Effector CD4-positive, alpha-beta T cell (primary cell): ENCODE data around the gene GABRD.

ENCODE experiments used
- DNase-seq: peaks from one replicate; pipeline ENCODE4 v3.0.0-alpha.2; 2020

GABRD gene

DNA sequence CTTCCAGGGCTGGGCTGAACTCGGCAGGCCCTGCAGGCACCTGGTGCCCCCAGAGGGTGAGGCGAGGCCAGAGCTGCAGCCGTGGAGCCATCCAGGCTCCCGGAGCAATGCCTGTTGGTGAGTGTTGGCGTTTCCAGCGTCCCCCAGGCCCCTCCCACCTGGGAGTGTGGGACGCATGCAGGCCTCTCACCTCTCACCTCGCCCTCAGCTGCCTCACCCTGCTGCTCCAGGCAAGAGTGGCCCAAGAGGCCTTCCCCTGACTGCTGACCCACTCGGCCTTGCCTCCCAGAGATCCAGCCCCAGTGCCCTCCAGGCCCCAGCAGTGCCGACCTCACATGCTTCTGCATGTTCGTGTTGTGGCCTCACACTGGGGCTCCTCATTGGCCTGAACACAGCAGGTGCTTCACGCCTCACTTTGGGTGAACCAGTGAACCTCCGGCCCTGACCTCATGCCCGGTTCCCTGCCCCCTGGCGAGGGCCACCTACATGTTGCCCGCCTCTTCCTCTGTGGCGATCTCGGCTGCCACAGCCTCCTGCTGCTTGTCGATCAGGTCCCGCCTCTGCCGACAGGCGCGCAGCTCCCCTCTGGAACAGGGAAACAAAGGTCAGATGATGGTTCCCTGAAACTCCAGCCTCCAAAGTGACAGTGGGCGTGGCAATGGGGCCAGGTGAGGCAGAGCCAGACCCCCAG lies 32.5 kb upstream of the GABRD start:
- DNase-seq: no peak

DNA sequence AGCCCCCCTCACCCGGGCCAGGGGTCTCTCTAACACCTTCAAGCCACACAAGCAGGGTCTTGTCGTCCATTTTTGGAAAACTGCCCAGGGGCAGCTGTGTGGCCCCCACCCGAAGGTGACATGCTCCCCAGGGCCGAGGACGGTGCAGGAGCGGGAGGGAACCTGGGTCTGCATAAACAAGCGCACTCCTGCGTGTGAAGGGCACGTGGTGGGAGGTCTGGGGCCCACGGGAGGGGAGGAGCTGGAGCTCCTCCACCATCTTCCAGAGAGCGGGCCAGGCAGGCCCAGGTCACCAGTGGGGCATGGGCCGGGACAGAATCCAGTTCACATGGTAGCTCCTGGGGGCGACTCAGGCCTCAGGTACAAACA lies 32.0 kb upstream of the GABRD start:
- DNase-seq: no peak

DNA sequence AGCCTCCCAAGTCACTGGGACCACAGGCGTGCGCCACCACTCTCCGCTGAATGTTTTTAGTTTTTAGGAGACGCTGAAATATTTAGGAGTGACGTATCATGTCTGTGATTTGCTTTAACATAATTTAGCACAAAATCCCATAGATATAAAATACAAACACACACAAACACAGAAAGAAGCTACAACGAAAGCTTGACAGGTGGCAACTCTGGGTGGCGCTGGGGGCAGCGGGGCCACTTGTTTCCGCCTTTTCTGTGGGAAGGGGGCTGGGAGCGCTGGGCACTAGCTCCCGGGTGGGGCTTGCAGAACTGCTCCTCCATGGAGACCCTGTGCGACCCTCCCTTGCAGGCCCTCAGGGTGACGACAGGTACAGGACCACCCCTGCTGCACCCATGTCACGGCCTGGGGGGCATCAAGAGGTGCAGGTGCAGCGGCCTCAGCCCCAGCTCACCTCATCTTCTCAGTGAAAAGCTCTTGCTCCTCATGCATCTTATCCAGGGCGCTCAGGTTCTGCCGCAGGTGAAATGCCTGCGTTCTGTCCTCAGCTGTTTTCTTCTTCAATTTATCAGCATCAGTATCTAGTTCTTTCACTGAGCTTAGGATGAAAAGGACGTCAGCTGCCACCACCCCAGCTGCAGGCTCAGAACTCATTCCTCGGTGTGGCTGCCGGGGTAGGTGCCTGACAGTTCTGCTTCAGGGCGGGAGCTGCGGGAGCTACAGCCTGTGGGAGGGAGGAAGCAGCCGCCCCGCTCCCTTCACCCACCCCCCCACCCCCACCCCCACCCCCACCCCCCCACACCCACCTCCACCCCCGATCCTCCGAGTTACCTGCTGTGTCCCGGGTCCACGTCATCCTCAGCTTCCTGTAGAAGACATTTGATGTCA lies 30.8 kb upstream of the GABRD start:
- no peak for DNase-seq

DNA sequence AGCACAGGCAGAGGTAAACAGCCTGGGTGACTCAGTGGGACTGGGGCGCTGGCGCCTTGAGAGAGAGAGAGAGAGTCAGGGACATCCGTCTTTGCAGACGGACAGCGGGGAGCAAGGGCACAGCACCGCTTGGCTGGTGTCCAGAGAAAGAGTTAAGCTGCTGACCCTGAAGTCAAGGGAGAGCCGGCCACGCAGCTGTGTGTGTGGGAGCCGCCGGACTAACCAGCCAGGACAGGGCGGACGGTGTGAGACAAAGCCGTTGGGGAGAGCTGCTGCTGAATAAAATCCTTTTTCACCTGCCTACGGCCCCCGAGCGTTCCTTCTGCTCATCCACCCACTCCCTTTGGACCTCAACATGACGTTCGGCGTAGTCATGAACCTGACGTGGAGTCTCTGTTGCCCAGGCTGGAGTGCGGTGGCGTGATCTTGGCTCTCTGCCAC lies 30.0 kb upstream of the GABRD start:
- DNase-seq: no peak

DNA sequence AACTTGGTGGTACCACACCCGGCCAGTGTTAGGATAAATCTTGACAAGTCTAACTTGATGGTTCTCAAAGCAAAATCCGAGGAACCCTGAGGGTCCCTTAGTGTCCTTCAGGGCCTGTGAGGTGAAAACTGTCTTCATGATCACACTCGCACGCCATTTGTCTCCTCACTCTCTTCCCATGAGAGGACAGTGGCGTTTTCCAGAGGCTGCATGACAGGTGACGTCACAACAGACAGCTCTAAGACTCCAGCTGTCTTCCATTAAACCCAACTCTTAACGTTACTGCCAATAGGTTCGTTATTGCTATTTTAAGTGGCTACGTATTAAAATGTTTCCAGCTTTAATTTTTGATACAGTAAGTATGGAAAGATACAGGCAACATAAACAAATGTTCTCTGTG lies 29.4 kb upstream of the GABRD start:
- no peak for DNase-seq

DNA sequence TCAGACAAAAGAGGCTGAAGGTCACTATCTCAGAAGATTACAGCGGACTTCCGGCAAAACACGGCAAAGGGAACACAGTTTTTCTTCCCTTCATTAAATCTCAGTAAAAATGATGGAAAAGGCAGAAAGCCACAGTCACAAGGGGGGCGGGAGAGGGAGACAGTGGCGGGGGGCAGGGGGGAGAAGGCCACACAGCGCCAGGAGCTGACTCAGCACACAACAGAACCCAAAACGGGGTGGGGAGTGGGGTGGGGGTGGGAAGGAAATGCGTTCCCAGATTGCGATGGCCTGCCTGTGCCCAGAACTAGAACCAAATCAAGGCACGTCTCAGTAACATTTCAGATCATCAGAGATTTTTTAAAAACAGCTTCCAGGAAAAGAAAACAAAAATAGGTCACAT lies 28.9 kb upstream of the GABRD start:
- no peak for DNase-seq

DNA sequence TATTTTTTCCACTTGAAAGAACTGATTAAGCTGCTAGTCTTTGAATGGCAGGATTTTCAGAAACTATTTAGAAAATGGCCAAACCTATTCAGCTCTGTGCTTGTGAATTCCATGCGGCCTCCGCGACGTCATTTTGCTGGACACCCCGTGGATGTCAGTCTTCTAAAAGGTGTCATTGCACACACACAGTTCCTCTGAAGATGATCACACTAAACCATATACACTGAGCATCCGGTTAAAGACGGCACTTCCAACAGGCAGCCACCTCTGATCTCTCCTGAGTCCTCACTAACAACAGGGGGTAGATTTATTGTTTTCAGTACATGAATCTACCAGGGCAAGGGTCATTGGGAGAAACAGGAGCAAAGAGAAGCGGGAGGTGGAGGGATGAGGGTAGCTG lies 24.6 kb upstream of the GABRD start:
- DNase-seq: no peak

DNA sequence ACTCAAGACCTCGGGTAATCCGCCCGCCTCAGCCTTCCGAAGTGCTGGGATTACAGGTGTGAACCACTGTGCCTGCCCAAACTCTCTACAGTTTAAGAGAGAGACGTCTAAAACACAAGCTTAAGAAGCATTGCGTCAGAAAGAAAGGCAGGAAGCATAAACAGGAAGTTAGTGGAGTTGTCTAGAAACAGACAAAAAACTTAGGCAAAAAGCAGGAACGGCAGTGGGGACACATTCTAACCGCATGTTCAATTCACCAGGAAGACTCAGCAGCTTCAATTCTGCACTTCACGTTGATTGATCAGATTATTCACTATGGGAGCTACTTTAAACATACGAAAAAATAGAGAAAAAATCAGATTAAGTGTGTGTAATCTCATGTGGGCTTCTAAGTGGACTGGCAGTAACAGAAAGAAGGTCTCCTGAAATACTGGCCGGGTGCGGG lies 22.9 kb upstream of the GABRD start:
- DNase-seq: no peak

DNA sequence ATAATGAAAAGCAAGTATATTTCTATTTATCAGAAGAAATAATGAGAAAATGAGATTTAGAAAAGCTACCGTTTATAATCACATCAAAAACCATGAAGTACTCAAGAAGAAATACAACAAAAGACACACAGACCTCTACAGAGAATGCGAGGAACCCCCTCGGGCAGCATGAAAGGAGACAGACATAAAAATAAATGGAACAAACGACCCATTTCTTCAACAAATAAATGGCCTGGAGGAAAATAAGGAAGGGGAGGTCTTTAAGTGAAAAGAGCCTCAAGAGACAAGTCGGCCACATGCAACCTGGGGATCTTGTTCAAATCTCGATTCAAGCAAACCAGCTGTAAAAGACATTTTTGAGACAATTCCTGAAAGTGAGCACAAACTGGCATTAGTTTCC lies 21.6 kb upstream of the GABRD start:
- no peak for DNase-seq

DNA sequence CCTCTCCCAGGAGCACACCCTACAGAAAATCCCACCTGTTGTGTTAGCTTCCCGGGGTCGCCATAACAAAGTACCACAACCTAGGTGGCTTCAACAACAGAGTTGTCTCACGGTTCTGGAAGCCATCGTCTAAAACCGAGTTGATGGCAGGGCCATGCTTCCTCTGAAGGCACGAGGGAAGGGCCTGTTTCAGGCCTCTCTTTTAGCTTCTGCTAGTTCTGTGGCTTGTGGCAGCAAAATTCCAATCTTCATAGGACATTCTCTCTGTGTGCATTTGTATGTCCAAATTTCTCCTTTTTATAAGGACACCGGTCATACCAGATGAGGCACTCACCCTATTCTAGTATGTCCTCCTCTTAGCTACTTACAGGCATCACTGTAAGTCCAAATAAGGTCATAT lies 18.7 kb upstream of the GABRD start:
- DNase-seq: no peak

DNA sequence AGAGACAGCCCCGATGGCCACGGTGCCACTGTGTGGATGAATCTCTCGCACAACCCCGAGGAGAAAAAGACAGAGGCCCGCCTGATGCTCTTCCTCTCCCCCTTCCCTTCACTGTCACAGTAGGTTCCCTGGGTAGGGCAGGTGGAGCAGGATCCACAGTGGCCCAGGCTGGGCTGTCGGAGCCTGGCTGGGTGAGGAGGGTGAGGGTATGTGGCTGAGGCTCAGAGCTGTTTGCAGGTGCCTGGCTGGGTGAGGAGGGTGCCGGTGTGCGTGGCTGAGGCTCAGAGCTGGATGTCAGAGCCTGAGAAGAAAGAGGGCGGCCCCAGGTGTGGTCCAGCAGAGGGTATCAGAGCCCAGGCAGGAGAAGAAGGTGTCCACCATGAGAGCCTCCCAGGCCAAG lies 18.3 kb upstream of the GABRD start:
- DNase-seq: no peak

DNA sequence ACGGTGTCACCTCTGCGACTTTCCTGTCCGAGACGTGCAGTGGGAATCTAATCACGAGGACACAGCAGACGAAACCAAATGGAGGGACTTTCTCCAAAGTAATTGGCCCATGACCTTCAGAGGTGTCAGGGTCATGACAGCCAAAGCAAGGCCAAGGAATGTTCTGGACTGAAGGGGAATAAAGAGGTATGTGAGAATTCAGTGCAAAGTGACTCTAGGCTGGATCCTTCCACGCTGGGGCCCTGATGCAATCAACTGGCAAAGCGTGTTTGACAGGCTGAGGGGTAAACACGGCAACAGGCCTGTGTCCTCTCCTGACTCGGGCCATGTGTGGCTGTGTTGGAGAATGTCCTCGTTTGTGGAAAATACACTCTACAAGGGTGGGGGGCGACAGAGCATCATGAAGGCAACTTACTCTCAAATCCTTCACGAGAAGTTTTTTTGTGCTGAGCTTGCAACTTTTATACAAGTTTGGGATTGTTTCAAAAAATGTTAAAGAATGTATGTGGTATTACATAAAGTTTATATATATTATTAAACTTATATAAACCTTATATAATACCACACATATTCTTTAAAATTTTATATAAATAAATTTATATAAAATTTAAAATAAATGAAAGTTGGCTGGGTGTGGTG lies 17.3 kb upstream of the GABRD start:
- no peak for DNase-seq

DNA sequence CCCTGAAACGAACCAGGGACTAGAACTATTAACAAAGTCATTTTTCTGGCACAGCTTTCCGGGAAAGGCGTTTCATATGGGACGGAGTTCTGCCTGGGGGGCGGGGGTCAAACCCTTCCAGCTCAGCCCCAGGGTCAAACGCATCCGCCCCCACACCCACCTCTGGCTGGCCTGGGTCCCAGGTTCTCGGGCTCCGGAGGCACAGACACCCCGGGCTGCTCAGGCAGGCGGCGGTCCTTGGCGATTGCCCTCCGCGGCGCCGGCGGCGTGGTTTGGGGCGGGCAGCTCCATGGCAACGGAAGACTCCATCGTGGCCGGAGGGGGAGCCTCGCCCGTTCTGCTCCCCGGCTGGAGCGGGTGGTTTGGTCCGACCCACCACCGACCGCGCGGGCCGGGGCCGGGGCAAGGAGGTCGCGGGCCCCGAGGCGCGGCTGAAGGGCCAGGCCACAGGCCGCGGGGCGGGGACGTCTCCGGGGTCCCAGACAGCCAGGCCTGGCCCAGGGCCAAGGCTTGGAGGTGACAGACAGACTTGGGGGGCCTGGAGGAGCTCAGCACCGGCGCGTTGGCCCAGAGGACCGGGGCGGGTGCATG lies 15.5 kb upstream of the GABRD start, which contains the start of gene CFAP74:
Gene CFAP74, minus strand, starts transcription at position 246 of the 591 bp plus-strand sequence. CDS start 12,830 bp downstream, outside the sequence.
- no peak for DNase-seq

DNA sequence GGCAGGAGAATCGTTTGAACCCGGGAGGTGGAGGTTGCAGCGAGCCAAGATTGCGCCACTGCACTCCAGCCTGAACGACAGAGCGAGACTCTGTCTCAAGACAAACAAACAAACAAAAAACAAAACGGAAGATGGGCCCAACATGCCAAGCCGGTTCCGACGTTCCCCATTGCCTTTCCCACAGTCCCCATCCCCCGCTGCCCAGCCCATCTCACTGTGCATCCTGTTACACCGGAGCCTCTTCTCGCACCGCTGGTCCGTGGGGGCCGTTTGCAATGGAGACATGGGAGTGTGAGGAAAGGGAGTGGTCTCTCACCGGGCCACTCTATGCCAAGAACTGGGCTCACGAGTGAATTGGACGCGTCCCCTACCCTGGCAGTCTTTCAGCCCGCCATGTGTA lies 14.3 kb upstream of the GABRD start:
- no peak for DNase-seq

DNA sequence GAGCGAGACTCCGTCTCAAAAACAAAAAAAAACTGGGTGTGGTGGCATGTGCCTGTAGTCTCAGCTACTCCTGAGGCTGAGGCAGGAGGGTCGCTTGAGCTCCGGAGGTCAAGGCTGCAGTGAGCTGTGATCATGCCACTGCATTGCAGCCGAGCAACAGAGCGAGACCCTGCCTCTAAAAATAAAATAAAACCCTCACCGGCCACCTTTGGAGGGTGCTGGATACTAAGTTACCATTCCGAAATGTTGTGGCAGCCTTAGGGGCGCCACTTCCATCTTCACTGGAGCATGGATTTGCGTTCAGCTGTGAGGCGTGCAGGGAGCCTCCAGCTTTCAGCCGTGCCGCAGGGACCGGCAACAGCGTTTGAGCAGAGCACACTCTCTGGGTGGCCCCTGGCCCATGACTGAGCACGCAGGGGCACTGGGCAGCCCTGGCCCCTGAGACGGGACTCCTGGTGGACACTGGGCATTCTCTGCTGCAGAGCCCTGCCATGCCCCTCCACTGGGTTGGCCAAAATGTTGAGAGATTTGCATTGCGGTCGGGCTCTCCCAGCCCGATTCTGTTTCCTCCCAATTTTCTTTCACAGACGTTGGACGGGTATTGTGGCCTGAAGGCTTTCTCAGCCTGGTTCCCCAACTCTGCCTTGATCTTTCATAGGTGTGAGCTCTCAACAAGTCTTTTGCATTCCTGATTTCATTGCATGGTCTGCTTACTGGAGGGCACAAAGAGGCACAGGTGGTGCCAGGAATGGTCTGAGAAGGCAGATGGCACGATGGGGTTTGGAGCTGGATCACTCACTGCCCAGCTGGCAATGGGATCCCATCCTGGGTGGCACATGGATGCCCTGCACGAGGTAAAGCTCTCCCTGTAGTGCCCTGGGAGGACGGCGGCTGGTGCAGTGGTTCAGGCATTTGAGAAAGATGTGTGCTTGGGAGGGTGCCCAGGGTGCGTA lies 9.8 kb upstream of the GABRD start:
- DNase-seq: no peak

DNA sequence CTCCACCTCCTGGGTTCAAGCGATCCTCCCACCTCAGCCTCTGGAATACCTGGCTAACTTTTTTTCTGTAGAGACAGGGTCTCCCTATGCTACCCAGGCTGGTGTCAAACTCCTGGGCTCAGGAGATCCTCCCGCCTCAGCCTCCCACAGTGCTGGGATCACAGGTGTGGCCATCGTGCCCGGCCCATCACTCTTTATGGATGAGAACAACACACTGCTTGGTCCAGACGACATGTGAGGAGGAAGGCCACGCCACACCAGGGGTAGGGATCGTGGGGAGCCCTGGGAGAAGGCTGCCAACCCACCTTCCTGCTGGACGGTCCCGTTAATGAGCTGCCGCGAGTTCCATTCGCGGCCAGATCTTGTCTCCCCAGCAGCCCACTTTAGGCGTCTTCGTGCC lies 5.0 kb upstream of the GABRD start:
- DNase-seq: no peak

DNA sequence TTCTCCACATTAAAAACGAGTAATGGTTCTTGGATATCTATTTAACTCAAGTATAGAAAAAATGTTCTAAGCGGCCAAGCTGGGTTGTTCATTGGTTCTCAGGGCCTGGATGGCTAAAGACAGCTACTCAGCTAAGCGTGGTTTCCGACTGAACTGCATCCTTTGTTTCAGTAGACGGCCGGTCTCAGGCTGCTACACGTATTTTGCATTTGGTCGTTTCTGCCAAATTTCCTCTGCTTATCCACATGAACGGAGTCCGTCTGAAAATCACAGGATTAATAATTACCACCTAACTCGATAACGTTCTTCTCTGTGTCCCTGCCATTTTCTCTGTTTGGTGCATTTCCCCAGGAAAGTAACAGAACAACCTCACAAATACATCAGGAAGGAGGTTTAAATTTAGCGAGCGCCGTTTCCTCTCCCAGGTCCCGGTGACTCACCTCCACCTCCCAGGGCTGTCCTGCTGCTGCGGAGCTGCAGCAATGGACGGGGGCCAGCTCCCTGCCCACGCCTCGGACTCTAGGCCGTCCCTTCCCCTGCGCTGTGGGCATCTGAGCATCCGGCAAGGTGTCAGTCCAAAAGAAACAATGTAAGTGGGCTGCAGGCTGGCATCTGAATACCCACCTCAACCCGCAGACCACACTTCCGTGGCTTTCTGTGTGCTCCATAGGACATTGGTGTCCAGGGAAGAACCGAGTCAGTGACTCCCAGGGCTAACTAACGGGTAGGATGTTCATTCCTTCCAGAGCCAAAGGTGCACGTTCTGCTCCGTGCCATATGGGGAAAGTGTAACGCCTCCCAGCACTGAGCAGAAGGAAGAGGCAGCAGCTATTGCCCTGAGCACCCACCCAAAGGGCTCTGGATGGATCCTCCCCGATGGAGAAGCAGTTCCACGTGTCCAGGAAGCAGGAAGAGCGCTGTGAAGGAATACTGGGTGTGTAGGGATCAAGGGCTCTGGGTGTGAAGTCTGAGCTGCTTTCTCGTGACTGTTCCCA lies 4.1 kb upstream of the GABRD start:
- no peak for DNase-seq

DNA sequence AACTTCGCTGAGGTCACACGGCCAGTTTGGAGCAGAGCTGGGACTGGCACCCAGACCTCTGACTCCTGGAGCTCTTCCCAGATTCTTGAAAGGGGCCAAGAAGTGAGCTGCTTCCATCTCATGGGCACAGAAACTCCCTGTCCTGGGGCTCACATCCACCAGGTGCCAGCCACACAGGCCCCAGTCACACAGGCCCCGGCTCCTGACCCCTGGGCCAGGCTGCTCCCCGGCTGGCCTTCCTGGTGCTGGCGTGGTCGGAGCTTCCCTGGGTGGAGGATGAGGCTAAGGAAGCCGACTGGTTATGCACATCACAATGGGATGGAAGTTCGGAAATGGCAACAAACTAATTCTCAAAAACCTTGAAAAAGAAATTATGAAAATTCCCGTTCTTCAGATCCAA lies 3.0 kb upstream of the GABRD start:
- DNase-seq: no peak

DNA sequence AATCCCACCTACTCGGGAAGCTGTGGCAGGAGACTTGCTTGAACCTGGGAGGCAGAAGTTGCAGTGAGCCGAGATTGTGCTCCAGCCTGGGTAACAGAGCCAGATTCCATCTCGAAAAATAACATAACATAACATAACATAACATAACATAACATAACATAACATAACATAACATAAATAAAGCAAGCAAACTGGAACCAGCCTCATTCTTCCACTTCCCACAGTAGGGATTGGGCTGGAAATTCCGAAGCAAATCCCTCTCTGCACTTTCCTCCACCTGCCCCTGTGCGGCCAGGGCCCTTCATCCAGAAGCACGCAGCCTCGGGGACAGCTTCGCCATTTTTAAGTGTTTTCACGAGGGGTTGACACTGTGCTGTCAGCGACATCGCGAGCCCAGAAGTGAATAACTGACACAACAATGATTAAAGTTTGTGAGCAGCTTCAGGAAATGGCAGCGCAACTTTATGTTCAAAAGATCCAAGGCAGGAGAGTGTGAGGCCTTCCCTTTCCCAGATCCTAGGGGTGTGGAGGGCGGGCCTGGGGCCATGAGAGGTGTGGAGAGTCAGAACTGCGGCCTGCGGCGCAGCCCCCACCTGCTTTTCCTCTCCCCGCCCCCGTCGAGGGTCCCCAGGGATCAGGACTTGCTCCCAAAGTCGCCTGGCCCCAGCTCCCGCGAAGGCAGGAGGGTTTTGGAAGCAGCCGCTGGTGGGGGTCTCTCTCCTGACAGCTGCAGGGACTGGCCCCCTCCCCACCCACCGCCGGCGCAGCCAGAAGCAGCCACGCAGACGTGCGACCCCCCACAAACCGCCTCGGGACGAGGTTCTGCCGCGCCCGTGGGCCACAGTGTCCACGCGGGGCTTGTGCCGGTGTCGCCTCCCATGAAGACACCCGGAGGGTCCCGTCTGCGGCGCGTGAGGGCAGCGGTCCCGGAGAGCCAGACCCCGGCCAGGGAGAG lies 651 bp upstream of the GABRD start:
- DNase-seq: no peak
